Measurements from ENCODE around the gene DCC.

DNA sequence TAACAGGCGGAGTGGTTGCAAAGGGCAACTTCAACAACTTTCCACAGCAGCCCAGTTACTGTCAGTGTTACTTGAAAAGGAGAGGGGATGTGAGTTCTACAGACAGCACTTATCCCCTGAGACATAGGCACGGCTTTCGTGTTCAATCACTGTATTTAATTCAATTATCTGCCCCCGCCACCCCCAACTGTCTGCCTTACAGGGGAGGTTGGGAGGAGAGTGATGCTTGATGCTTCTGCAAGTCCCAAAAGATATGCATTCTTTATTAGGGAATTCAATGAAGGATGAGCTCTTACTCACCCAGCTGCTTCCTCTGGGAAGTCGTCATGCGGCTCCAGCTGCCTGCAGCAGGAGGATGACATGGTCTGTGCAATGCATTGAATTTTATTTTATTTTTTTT lies 639.9 kb downstream of the DCC start:
- TF ChIP-seq, protein P1, sequence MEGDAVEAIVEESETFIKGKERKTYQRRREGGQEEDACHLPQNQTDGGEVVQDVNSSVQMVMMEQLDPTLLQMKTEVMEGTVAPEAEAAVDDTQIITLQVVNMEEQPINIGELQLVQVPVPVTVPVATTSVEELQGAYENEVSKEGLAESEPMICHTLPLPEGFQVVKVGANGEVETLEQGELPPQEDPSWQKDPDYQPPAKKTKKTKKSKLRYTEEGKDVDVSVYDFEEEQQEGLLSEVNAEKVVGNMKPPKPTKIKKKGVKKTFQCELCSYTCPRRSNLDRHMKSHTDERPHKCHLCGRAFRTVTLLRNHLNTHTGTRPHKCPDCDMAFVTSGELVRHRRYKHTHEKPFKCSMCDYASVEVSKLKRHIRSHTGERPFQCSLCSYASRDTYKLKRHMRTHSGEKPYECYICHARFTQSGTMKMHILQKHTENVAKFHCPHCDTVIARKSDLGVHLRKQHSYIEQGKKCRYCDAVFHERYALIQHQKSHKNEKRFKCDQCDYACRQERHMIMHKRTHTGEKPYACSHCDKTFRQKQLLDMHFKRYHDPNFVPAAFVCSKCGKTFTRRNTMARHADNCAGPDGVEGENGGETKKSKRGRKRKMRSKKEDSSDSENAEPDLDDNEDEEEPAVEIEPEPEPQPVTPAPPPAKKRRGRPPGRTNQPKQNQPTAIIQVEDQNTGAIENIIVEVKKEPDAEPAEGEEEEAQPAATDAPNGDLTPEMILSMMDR (optimal IDR thresholded peaks at IDR 0.05 in 1 of 3, IDR thresholded peaks at IDR 0.05 in 1 of 3, conservative IDR thresholded peaks at IDR 0.05 in 1 of 3; ENCODE audit: extremely low read depth in 1 of 3, insufficient read depth in 2 of 3, low read length in 3 of 3), result no peak
- TF ChIP-seq EZH2 (IDR thresholded peaks at IDR 0.05; ENCODE audit: low read length), result no peak

All from keratinocyte (primary cell).